CD4-positive, alpha-beta memory T cell (primary cell): Measurements from ENCODE around the gene STAT5A. TPM values are rescaled to one million over a fixed set of nuclear protein-coding genes. Genes with fewer than 3 reads are reported as not detected.
A peak's percentile ranks its signal among the peaks of the same experiment; 100 is the strongest.
"Not testable (repeated sequence)": the region's sequence is repeated elsewhere in the genome, so short reads cannot be mapped to it uniquely, and the experiment has no call there.

Experiments used
- CTCF ChIA-PET: fragments of 350-600 bp; sonication (Branson Sonifier 250); formaldehyde crosslinking; loops from one replicate; lab custom pipeline; 2021; ENCODE audit warnings: inconsistent platforms; ENCODE audit not compliant: partially characterized antibody; lab: Charles Lee
- POLR2A ChIA-PET: fragments of 350-600 bp; sonication (Branson Sonifier 250); formaldehyde crosslinking; loops from one replicate; lab custom pipeline; 2021; ENCODE audit not compliant: partially characterized antibody; lab: Charles Lee
- DNase-seq, 5 donors: peaks; one replicate each; pipeline versions ENCODE4 v3.0.0 to v3.0.0-alpha.2; 2020 to 2022; ENCODE audit warnings: mixed read lengths in 1 of 5
- H3K27ac ChIP-seq: one replicate; pipeline ENCODE4 v1.7.0; 2013; ENCODE audit warnings: low read depth, low read length
- H3K27me3 ChIP-seq: 2 replicates; pipeline ENCODE4 v1.7.0; 2013; ENCODE audit warnings: mild to moderate bottlenecking, low read length, moderate library complexity; ENCODE audit not compliant: insufficient read depth
- H3K36me3 ChIP-seq: 2 replicates; pipeline ENCODE4 v1.7.0; 2013; ENCODE audit warnings: mild to moderate bottlenecking, low read length, moderate library complexity; ENCODE audit not compliant: insufficient read depth
- H3K4me1 ChIP-seq: 2 replicates; pipeline ENCODE4 v1.7.0; 2013; ENCODE audit warnings: mild to moderate bottlenecking, low read length, moderate library complexity; ENCODE audit not compliant: insufficient read depth
- H3K4me3 ChIP-seq, 2 donors: one replicate each; pipeline ENCODE4 v1.7.0; 2013; ENCODE audit warnings: low read length in 2 of 2, mild to moderate bottlenecking in 1 of 2
- H3K9me3 ChIP-seq, 2 donors: one replicate each; pipeline ENCODE4 v1.7.0; 2013; ENCODE audit warnings: low read length in 2 of 2, control low read depth in 1 of 2; ENCODE audit not compliant: control insufficient read depth in 1 of 2
- H3K27ac Mint-ChIP-seq, 7 donors: one replicate each; pipeline ENCODE4 v1.8.0; 2020 to 2021; ENCODE audit warnings: mixed read lengths in 7 of 7, mild to moderate bottlenecking in 6 of 7, inconsistent platforms in 3 of 7, moderate library complexity in 3 of 7
- H3K27me3 Mint-ChIP-seq, 2 donors: one replicate each; pipeline ENCODE4 v1.8.0; 2020 to 2021; ENCODE audit warnings: mixed read lengths in 2 of 2
- H3K36me3 Mint-ChIP-seq, 2 donors: one replicate each; pipeline ENCODE4 v1.8.0; 2020 to 2021; ENCODE audit warnings: mixed read lengths in 2 of 2, inconsistent platforms in 1 of 2, mild to moderate bottlenecking in 1 of 2
- H3K4me1 Mint-ChIP-seq, 4 donors: one replicate each; pipeline ENCODE4 v1.8.0; 2020 to 2021; ENCODE audit warnings: mixed read lengths in 4 of 4, mild to moderate bottlenecking in 1 of 4
- H3K4me3 Mint-ChIP-seq, 8 donors: one replicate each; pipeline ENCODE4 v1.8.0; 2020 to 2021; ENCODE audit warnings: mixed read lengths in 8 of 8, mild to moderate bottlenecking in 7 of 8, moderate library complexity in 6 of 8, inconsistent platforms in 3 of 8
- H3K9me3 Mint-ChIP-seq, 8 donors: one replicate each; pipeline ENCODE4 v1.8.0; 2020 to 2021; ENCODE audit warnings: mixed read lengths in 8 of 8, mild to moderate bottlenecking in 5 of 8, inconsistent platforms in 3 of 8, moderate library complexity in 1 of 8
- intact Hi-C: fragments of 100-400 bp; cut with micrococcal nuclease; formaldehyde crosslinking; loops from one replicate; pipeline ENCODE4 v1.15.1; 2023
- polyA plus RNA-seq, 2 donors: library from polyadenylated mRNA; unstranded; fragments of 300-500 nt; fragmentation: Illumina TruSeq; gene quantifications; one replicate each; pipeline ENCODE4 v1.2.3, GENCODE V29; 2021
- total RNA-seq, 2 experiments: library from RNA; stranded (reverse); gene quantifications; one replicate each; pipeline ENCODE4 v1.2.3, GENCODE V29; 2021

The STAT5A gene
- total and polyA plus RNA-seq, 4 experiments from 2014 or later, result 66.7 to 133 (median 112) TPM

GRCh38 chr17:42244116-42244515, 44.2 kb upstream of the STAT5A start:
- Mint-ChIP-seq H3K27ac (peak overlapping the region in 2 of 7 donors; percentile 39 to 50), H3K4me1 (peaks cover 44 to 75% (median 59%) of the 10 kb centered on the region in 4 donors), H3K36me3 (peaks cover 3 to 16% of the 10 kb centered on the region in 2 donors)
- peaks cover 61% of the 10 kb centered on the region for H3K4me1 ChIP-seq
- H3K4me3 ChIP-seq, H3K27ac ChIP-seq, DNase-seq, intact Hi-C loops, H3K9me3 ChIP-seq, H3K4me3 Mint-ChIP-seq, H3K9me3 Mint-ChIP-seq, H3K36me3 ChIP-seq, H3K27me3 Mint-ChIP-seq, H3K27me3 ChIP-seq: not testable (repeated sequence)
- CTCF ChIA-PET, result interaction anchor here (0.7 to 1.8 kb wide), 2 partner anchors 22 to 159 kb away, joined by 3 to 6 read pairs; no protein-coding TSS in a partner anchor
- POLR2A ChIA-PET, result interaction anchor here (0.6 to 1.4 kb wide), 4 partner anchors 33 to 465 kb away, joined by 3 to 5 read pairs (median 3); partner anchors contain the start of gene STAT5A

DNA sequence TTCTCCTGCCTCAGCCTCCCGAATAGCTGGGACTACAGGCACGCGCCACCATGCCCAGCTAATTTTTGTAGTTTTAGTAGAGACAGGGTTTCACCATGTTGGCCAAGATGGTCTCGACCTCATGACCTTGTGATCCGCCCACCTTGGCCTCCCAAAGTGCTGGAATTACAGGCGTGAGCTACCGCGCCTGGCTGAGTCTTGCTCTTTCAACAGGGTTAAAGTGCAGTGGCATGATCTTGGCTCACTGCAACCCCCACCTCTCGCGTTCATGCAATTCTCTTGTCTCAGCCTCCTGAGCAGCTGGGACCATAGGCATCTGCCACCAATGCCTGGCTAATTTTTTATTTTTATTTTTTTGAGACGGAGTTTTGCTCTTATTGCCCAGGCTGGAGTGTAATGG, 43.1 kb upstream of the STAT5A start:
- H3K4me3 Mint-ChIP-seq, H3K27me3 ChIP-seq, DNase-seq, H3K27me3 Mint-ChIP-seq, H3K4me3 ChIP-seq, H3K36me3 ChIP-seq, H3K27ac ChIP-seq, H3K9me3 ChIP-seq, H3K9me3 Mint-ChIP-seq, intact Hi-C loops, H3K27ac Mint-ChIP-seq: not testable (repeated sequence)
- H3K4me1 ChIP-seq, result peaks cover 71% of the 10 kb centered on the region
- CTCF ChIA-PET, result interaction anchor here (0.6 to 1.8 kb wide), 3 partner anchors 23 to 361 kb away, joined by 3 to 6 read pairs (median 3); no protein-coding TSS in a partner anchor
- peaks cover 49 to 77% (median 64%) of the 10 kb centered on the region in 4 donors for H3K4me1 Mint-ChIP-seq
- H3K36me3 Mint-ChIP-seq, result peaks cover 3 to 16% of the 10 kb centered on the region in 2 donors
- POLR2A ChIA-PET, result interaction anchor here (0.6 to 1.4 kb wide), 3 partner anchors 8 to 43 kb away, joined by 3 to 5 read pairs (median 3); partner anchors contain the start of gene STAT5A

DNA sequence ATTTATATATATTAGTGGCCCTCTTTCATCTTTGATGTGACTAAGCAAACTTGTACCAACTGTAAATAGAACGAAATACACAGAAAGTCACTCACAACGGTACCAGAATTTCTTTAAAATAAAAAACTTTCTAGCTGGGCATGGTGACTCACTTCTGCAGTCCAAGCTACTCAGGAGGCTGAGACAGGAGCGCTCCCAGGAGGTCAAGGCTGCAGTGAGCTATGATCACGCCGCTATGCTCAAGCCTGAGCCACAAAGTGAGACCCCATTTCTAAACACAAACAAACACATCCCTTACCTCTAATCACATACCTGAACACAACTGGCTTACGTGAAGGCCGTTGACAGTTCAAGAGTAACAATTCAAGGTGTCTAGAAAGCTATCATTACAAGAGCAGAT, 41.8 kb upstream of the STAT5A start:
- Histone ChIP-seq H3K4me1 (peaks cover 76% of the 10 kb centered on the region), H3K4me3 (peak overlapping the region in 1 of 2 donors; percentile 5), H3K27ac (peak overlapping the region; percentile 90), H3K27me3 (no peaks in the 10 kb centered on the region), H3K36me3 (no peaks in the 10 kb centered on the region), H3K9me3 (no peaks in the 10 kb centered on the region)
- Mint-ChIP-seq H3K27ac (peak overlapping the region; percentile 92 to 99 (median 98)), H3K27me3 (no peaks in the 10 kb centered on the region), H3K4me1 (peaks cover 49 to 80% (median 66%) of the 10 kb centered on the region in 4 donors), H3K9me3 (no peaks in the 10 kb centered on the region), H3K4me3 (peak overlapping the region in 7 of 8 donors; percentile 44 to 85 (median 82)), H3K36me3 (peaks cover 3 to 11% of the 10 kb centered on the region in 2 donors)
- ChIA-PET CTCF (interaction anchor here (1.7 to 6.1 kb wide), 6 partner anchors 14 to 63 kb away, joined by 4 to 40 read pairs (median 17); partner anchors contain the start of gene STAT5B), POLR2A (interaction anchor here (4.6 to 8.2 kb wide), 4 partner anchors 10 to 52 kb away, joined by 28 to 286 read pairs (median 84); partner anchors contain the start of genes GHDC, STAT5A and STAT5B)
- intact Hi-C loops, result no loop called here
- peak in 1 of 5 donors; percentile 20 for DNase-seq

DNA sequence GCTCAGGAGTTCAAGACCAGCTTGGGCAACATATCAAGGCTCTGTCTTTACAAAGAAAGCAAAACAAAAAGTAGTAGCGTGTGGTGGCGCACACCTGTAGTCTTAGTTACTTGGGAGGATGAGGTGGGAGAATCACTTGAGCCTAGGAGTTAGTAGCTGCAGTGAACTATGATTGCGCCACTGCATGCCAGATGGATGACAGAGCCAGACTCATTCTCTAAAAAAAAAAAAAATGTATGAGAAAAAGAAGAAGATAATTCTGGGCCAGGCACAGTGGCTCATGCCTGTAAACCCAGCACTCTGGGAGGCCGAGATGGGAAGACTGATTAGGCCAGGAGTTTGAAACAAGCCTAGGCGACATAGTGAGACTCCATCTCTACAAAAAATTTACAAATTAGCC, 40.6 kb upstream of the STAT5A start:
- H3K27ac Mint-ChIP-seq, result peak overlapping the region; percentile 92 to 99 (median 98)
- H3K27ac ChIP-seq, result peak overlapping the region; percentile 90
- no peaks in the 10 kb centered on the region for H3K9me3 Mint-ChIP-seq
- no peaks in the 10 kb centered on the region for H3K27me3 Mint-ChIP-seq
- H3K9me3 ChIP-seq, result no peaks in the 10 kb centered on the region
- POLR2A ChIA-PET, result interaction anchor here (0.9 to 8.2 kb wide), 9 partner anchors 11 to 558 kb away, joined by 3 to 286 read pairs (median 24); partner anchors contain the start of genes GHDC, STAT3, STAT5A and STAT5B
- H3K36me3 Mint-ChIP-seq, result peaks cover 3 to 10% of the 10 kb centered on the region in 2 donors
- no peak for DNase-seq
- peak overlapping the region in 7 of 8 donors; percentile 26 to 85 (median 68) for H3K4me3 Mint-ChIP-seq
- H3K4me3 ChIP-seq, result no peak overlapping the region
- no peaks in the 10 kb centered on the region for H3K27me3 ChIP-seq
- peaks cover 74% of the 10 kb centered on the region for H3K4me1 ChIP-seq
- CTCF ChIA-PET, result interaction anchor here (0.5 to 6.1 kb wide), 11 partner anchors 10 to 159 kb away, joined by 3 to 40 read pairs (median 5); partner anchors contain the start of gene STAT5B
- no peaks in the 10 kb centered on the region for H3K36me3 ChIP-seq
- H3K4me1 Mint-ChIP-seq, result peaks cover 50 to 78% (median 65%) of the 10 kb centered on the region in 4 donors
- intact Hi-C loops, result loop anchor here (1.0 kb wide), 2 partner anchors 25 to 41 kb away; partner anchors contain the start of gene STAT5A

- no peaks in the 10 kb centered on the region for H3K27me3 Mint-ChIP-seq
- peak overlapping the region; percentile 92 to 99 (median 98) for H3K27ac Mint-ChIP-seq
- Histone ChIP-seq H3K9me3 (no peaks in the 10 kb centered on the region), H3K27ac (peak overlapping the region; percentile 90), H3K4me3 (peak overlapping the region; percentile 20 to 45), H3K27me3 (no peaks in the 10 kb centered on the region), H3K36me3 (no peaks in the 10 kb centered on the region), H3K4me1 (peaks cover 78% of the 10 kb centered on the region)
- H3K4me3 Mint-ChIP-seq, result peak overlapping the region; percentile 78 to 96 (median 85)
- CTCF ChIA-PET, result interaction anchor here (0.5 to 6.1 kb wide), 14 partner anchors 10 to 158 kb away, joined by 3 to 40 read pairs (median 5); partner anchors contain the start of genes HCRT, KCNH4 and STAT5B
- DNase-seq, result peak; percentile 82 to 95 (median 88)
- H3K36me3 Mint-ChIP-seq, result peaks cover 3 to 9% of the 10 kb centered on the region in 2 donors
- H3K9me3 Mint-ChIP-seq, result no peaks in the 10 kb centered on the region
- POLR2A ChIA-PET, result interaction anchor here (0.6 to 8.2 kb wide), 21 partner anchors 9 to 559 kb away, joined by 3 to 286 read pairs (median 6); partner anchors contain the start of genes DNAJC7, GHDC, NAGLU and STAT3
- H3K4me1 Mint-ChIP-seq, result peaks cover 55 to 81% (median 68%) of the 10 kb centered on the region in 4 donors
- intact Hi-C loops, result loop anchor here (1.0 kb wide), 2 partner anchors 24 to 40 kb away; partner anchors contain the start of gene STAT5A
Measured at GRCh38 chr17:42248351-42249179, 39.7 kb upstream of the STAT5A start.

DNA sequence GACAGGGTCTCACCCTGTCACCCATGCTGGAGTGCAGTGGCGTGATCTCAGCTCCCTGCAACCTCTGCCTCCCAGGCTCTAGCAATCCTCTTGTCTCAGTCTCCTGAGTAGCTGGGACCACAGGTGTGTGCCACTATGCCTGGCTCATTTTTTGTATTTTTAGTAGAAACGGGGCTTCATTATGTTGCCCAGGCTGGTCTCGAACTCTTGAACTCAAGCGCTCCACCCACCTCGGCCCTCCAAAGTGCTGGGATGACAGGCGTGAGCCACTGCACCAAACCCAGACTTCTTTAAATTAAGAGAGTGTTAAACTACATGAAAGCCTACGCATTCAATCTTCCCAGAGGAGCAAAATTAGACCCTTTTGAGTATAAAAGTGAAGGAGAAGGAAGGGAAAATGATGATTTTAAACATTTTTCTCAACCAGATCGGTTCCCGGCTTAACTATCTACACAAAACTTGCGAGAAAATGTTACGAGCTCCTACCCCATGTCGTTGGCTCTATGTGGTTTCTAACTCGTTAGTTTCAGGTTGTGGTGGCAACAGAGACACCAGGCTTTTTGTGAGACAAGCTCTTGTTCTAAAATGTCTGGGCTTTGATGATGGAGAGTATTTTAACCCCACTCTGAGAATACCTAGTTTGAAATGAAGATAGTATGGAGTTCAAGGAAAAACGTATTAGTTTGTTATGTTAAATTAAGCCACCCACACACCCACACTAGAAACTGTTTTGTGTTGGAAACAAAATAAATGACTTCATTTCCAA, 38.4 kb upstream of the STAT5A start:
- Histone ChIP-seq H3K27ac (peak overlapping the region; percentile 90), H3K4me3 (peak overlapping the region in 1 of 2 donors; percentile 15), H3K27me3 (no peaks in the 10 kb centered on the region), H3K9me3 (no peaks in the 10 kb centered on the region), H3K4me1 (peaks cover 86% of the 10 kb centered on the region), H3K36me3 (no peaks in the 10 kb centered on the region)
- ChIA-PET CTCF (interaction anchor here (0.7 to 6.1 kb wide), 7 partner anchors 13 to 157 kb away, joined by 3 to 40 read pairs (median 5); partner anchors contain the start of genes STAT5A and STAT5B), POLR2A (interaction anchor here (0.6 to 8.2 kb wide), 13 partner anchors 10 to 143 kb away, joined by 3 to 286 read pairs (median 20); partner anchors contain the start of genes GHDC, RAB5C, STAT3 and STAT5A)
- DNase-seq, result peak; percentile 60 to 82 (median 71)
- Mint-ChIP-seq H3K4me1 (peaks cover 53 to 81% (median 65%) of the 10 kb centered on the region in 4 donors), H3K9me3 (no peaks in the 10 kb centered on the region), H3K27ac (peak overlapping the region; percentile 92 to 99 (median 98)), H3K36me3 (peaks cover 4 to 9% of the 10 kb centered on the region in 2 donors), H3K27me3 (no peaks in the 10 kb centered on the region), H3K4me3 (peak overlapping the region; percentile 70 to 95 (median 82))
- intact Hi-C loops, result no loop called here
